HK-2 (cell line): Measurements from ENCODE around the gene ITCH.

Experiments
- DNase-seq: peaks from one replicate; pipeline ENCODE4 v3.0.0-alpha.2; 2018; ENCODE audit not compliant: unreplicated experiment

Gene ITCH

GRCh38 chr20:34530342-34530741 is 167.3 kb downstream of the ITCH start:
- no peak for DNase-seq

GRCh38 chr20:34531608-34532265 is 168.7 kb downstream of the ITCH start:
- DNase-seq = no peak

GRCh38 chr20:34532320-34532719 is 169.2 kb downstream of the ITCH start:
- no peak for DNase-seq

- DNase-seq = no peak
Observed at GRCh38 chr20:34532756-34533155, 169.7 kb downstream of the ITCH start.

GRCh38 chr20:34534391-34535165 is 171.5 kb downstream of the ITCH start:
- DNase-seq = no peak

GRCh38 chr20:34535301-34535840 is 172.3 kb downstream of the ITCH start:
- DNase-seq = no peak

- no peak for DNase-seq
Observed at GRCh38 chr20:34535857-34536256, 172.8 kb downstream of the ITCH start.

- no peak for DNase-seq
Observed at GRCh38 chr20:34536798-34537394, 173.8 kb downstream of the ITCH start.

GRCh38 chr20:34537651-34538050 is 174.6 kb downstream of the ITCH start:
- no peak for DNase-seq

GRCh38 chr20:34538671-34539123 is 175.6 kb downstream of the ITCH start:
- peak; percentile 49 for DNase-seq

GRCh38 chr20:34539756-34540155 is 176.7 kb downstream of the ITCH start:
- no peak for DNase-seq

- DNase-seq = no peak
Observed at GRCh38 chr20:34540596-34541263, 177.7 kb downstream of the ITCH start.

- no peak for DNase-seq
Observed at GRCh38 chr20:34541264-34541901, 178.3 kb downstream of the ITCH start.

- no peak for DNase-seq
Observed at GRCh38 chr20:34541917-34542316, 178.8 kb downstream of the ITCH start.

GRCh38 chr20:34542439-34542838 is 179.4 kb downstream of the ITCH start:
- no peak for DNase-seq

- no peak for DNase-seq
Observed at GRCh38 chr20:34543463-34544056, 180.5 kb downstream of the ITCH start.

- no peak for DNase-seq
Observed at GRCh38 chr20:34544109-34544796, 181.2 kb downstream of the ITCH start.

- DNase-seq = no peak
Observed at GRCh38 chr20:34546751-34547181, 183.7 kb downstream of the ITCH start.

GRCh38 chr20:34547844-34548613 is 185.0 kb downstream of the ITCH start:
- DNase-seq = no peak
